Gastroesophageal sphincter (tissue), 3 donors: ENCODE data around the gene ATP5MC2.

Source experiments
- POLR2A ChIP-seq, 2 donors: fragments of 450-650 bp; IDR thresholded peaks; one replicate each; pipeline ENCODE4 v1.6.1; 2017; ENCODE audit warnings: antibody characterized with exemption in 2 of 2, mild to moderate bottlenecking in 2 of 2, moderate library complexity in 1 of 2
- POLR2AphosphoS5 ChIP-seq: sonication (generic); formaldehyde crosslinking; IDR thresholded peaks from one replicate; pipeline ENCODE4 v1.6.1; 2017; ENCODE audit warnings: antibody characterized with exemption
- TF ChIP-seq, protein P1 (sequence below), 4 experiments: fragments of 200-600 bp in 2 of 4; fragments of 450-650 bp in 2 of 4; sonication (generic) in 1 of 4; IDR thresholded peaks; one replicate each; pipeline ENCODE4 v1.5.1; 2017 to 2019; ENCODE audit warnings: antibody characterized with exemption in 4 of 4, mild to moderate bottlenecking in 2 of 4, moderate library complexity in 2 of 4

DNA sequence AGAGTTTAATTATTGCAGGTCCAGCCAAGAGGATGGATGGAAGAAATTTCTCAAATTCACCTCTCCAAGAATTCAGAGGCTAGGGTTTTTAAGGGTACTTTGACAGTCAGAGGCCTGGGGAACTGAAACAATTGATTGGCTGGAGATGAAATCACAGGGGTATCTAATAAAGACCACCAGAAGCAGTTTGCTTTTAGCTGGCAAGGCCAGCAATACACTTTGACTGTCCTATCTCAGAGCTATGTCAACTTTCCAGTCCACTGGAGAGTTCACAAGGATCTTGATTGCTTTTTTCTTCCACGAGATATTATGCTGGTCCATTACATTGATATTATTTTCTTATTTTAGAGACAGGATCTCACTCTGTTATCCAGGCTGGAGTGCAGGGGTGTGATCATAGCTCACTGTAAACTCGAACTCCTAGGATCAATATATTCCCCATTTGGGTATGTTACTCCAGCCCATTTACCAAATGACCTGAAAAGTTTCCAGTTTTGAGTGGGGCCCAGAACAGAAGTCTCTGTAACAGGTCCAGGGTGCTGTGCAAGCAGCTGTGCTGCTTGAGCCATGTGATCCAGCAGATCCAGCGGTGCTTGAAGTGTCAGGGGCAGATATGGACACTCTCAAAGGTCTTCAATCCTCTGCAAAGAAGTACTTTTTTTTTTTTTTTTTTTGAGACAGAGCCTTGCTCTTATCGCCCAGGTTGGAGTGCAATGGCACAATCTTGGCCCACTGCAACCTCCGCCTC lies 32.5 kb downstream of the ATP5MC2 start:
- TF ChIP-seq, protein P1, sequence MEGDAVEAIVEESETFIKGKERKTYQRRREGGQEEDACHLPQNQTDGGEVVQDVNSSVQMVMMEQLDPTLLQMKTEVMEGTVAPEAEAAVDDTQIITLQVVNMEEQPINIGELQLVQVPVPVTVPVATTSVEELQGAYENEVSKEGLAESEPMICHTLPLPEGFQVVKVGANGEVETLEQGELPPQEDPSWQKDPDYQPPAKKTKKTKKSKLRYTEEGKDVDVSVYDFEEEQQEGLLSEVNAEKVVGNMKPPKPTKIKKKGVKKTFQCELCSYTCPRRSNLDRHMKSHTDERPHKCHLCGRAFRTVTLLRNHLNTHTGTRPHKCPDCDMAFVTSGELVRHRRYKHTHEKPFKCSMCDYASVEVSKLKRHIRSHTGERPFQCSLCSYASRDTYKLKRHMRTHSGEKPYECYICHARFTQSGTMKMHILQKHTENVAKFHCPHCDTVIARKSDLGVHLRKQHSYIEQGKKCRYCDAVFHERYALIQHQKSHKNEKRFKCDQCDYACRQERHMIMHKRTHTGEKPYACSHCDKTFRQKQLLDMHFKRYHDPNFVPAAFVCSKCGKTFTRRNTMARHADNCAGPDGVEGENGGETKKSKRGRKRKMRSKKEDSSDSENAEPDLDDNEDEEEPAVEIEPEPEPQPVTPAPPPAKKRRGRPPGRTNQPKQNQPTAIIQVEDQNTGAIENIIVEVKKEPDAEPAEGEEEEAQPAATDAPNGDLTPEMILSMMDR (IDR thresholded peaks at IDR 0.05): no peak
- TF ChIP-seq POLR2AphosphoS5 (no peak), POLR2A (IDR thresholded peaks at IDR 0.05) (no peak)
